ENCODE measurements around the gene CBFA2T2.
"Not testable (repeated sequence)": the region's sequence is repeated elsewhere in the genome, so short reads cannot be mapped to it uniquely, and the experiment has no call there.

Gene CBFA2T2

DNA sequence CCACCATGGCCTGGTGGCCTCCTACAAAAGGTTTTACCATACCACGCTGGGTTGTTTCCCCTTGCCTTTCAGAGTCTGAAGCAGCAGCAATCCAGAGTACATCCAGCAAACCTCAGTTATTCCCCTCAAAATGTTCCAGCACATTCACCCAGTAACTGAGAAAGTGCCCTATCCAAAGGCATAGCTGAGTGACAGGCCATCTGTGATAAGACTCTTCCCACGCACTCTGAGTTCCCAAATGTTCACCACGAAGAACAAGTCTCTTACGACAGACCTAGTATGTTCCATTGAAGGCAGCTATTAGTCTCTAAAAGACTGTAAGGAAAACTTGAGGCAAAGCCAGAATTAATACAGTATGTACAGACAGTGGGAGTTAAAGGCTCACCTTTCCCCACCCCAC, 140.6 kb downstream of the CBFA2T2 start:
- DNase-seq: no peak

DNA sequence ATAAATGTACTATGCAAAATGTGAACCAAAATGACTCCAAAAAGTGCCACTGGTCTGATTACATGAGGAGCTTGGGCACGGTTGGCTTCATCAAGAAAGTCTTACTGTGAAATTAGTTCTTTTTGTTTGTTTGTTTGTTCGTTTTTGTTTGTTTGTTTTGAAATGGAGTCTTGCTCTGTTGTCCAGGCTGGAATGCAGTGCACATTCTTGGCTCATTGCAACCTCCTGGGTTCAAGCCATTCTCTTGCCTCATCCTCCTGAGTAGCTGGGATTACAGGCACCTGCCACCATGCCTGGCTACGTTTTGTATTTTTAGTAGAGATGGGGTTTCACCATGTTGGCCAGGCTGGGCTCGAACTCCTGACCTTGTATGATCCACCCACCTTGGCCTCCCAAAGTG, 142.0 kb downstream of the CBFA2T2 start:
- not testable (repeated sequence) for DNase-seq

DNA sequence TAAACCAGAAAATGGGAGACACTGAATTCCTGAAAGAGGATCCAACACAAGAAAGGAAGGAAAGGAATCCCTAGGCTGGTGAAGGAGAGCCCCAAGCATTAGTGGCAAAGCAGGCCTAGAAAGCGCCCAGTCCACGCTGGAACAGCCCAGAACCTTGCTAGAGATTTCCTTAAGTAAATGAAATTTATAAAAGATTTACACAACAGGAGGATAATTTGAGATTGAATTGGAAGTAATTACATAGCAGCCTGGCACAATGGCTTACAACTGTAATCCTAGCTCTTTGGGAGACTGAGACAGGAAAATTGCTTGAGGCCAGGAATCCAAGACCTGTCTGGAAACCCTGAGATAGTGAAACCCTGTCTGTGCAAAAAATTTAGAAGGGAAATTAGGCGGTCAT, 145.4 kb downstream of the CBFA2T2 start:
- DNase-seq: no peak

DNA sequence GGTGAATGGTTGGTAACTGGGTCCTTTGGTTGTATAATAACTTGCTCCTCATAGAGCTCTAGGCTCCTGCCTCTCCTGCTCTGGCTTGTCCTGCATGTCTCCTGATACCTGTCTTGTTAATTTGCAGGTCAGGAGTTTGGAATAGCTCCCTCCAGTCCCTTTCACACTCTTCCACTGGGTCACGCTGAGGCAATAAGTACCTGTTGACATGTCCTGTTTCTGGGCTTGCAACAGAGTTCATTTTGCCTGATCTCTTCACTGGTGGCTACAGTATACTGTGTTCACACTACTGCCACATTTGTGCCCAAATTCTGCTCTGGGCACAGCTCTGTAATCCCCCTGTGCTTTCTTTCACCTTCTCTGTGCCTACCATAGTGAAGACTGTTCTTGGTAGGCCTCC, 146.9 kb downstream of the CBFA2T2 start:
- DNase-seq: no peak

DNA sequence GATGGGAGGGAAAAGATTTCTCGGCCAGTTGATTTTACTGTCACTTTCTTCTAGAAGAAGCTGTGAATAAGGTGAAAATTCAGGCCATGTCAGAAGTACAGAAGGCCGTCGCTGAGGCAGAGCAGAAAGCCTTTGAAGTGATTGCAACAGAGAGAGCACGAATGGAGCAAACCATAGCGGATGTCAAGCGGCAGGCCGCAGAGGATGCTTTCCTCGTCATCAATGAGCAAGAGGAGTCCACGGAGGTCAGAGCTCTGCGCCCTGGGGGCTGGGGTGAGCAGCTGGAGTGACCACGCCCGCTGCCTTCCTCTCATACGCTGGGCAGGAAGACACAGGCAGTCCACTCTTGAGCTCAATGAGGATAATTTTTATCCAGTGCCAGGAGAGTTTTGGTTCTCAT, 150.4 kb downstream of the CBFA2T2 start:
- no peak for DNase-seq

DNA sequence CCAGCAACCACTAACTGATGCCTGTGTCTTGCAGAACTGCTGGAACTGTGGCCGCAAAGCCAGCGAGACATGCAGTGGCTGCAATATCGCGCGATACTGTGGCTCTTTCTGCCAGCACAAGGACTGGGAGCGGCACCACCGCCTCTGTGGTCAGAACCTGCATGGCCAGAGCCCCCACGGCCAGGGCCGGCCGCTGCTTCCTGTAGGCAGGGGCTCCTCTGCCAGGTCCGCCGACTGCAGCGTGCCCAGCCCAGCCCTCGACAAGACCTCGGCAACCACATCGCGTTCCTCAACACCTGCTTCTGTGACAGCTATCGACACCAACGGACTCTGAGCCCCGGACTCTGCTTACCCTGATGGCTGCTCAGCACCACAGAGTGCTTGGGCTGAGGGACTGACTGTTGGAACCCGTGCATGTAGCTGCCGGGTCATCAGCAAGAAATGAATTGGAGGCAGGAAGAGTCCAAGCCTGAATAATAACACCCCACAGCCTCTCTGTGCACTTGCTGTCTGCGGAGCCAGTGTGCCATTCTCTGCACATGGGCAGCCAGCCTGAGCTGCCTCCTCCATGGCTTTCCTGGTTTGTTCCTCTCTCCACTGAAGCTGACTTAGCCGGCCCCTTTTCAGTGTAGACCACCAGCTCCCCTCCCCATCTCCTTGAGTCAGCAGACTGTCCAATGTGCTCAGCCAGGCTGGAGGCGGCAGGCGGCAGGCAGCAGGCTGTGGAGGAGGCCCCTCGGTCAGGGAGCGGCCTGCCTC, 154.6 kb downstream of the CBFA2T2 start:
- no peak for DNase-seq

DNA sequence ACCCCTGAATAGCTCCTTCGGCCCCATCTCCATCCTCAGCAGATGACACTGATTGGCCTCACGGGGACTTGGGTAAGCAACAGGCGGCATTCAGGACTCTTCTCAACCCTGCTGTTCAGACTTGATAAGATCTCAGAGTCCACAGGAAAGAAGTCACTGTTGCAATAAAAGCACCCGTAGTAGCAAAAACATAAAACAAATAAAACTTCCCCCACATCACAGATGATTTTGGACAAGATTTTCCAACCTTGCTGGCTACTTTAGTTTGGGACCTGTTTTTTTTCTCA, 155.1 kb downstream of the CBFA2T2 start:
- no peak for DNase-seq

DNA sequence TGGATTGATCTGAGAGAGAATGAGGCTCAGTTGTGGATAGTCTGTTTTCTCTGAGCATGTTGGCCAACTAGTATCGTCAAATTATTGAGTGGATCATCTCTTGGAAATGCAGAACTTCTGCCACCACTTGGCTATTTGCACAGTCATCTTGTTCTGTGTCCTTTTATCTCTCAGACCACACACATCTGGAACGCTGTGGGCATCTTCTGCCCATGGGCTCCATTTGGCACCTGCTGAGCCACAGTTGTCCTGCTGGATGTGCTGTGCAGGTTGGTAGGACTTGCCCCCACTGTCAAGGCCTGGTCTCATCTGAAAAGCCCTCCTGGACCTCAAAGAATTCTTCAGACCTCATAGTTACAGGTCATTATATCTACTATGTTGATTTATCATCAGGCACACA, 155.5 kb downstream of the CBFA2T2 start:
- DNase-seq: no peak

DNA sequence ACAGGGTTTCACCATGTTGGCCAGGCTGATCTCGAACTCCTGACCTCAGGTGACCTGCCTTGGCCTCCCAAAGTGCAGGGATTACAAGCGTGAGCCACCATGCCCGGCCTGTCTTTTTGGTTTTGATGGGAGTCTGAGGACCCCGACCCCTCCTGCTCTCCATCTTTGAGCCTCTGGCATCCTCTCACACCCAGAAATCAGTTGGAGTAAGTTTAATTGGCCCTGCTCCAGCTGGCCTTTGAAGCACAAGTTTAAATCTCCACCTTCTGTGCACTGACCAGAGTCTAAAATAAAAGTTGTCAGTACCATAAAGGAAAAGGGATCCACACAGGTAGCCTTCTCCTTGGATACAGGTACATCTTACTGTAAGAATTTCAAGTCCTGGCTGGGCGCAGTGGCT, 156.3 kb downstream of the CBFA2T2 start:
- no peak for DNase-seq

DNA sequence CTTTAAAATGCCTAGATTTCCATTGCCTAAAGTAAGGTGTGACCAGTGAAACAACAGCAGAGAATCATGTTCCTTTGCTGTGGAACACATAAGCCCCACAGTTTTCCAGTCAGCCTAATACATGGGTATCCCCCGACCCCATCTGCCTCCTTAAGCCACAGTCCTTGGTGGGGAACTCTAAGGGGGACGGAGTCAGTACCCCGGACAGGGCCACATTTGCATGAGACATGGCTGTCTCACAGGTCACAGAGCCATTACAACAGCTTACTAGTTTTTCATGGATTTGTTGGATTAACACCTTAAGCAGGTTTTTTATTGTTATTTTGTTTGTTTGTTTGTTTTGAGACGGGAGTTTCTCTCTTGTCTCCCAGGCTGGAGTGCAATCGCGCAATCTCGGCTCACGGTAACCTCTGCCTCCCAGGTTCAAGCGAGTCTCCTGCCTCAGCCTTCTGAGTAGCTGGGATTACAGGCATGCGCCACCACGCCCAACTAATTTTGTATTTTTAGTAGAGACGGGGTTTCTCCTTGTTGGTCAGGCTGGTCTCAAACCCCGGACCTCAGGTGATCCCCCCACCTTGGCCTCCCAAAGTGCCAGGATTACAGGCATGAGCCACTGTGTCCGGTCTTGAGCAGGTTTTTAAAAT, 157.2 kb downstream of the CBFA2T2 start:
- not testable (repeated sequence) for DNase-seq

DNA sequence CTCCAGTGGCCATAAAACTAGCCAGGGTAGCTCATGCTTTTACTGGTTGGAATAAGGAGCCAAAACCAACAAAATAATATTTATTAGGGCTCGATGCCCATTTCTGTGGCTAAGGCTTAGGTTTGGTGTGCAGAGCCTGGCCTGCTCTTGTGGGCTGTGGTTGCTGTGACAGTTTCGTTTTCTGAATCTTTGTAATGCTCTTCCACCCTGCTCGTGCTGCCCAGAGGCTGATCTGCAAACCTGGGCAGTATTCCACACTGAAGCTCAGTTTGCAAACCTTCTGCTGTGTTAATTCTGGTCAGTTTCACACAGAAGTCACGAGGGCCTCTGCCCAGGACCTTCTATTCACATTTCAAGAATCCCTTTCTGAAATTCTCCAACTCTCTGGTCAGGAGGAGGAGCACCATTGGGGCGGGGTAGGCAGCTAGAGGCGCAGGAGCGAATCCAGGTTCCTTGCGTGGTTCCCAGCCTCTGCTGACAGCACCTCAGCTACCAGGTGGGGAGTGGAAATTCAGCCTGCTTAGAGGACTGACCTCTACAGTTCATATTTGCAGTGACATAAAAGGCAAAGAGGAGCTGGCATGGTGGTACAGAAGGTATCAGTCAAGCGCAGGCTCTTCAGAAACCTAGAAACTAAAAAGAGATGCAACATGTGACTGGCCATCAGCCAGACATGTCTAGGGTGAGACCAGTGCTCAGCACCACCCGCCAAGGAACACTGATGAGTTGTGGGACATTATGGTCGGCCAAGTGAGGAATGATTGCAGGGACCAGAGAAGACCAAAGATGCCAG, 157.9 kb downstream of the CBFA2T2 start:
- no peak for DNase-seq

DNA sequence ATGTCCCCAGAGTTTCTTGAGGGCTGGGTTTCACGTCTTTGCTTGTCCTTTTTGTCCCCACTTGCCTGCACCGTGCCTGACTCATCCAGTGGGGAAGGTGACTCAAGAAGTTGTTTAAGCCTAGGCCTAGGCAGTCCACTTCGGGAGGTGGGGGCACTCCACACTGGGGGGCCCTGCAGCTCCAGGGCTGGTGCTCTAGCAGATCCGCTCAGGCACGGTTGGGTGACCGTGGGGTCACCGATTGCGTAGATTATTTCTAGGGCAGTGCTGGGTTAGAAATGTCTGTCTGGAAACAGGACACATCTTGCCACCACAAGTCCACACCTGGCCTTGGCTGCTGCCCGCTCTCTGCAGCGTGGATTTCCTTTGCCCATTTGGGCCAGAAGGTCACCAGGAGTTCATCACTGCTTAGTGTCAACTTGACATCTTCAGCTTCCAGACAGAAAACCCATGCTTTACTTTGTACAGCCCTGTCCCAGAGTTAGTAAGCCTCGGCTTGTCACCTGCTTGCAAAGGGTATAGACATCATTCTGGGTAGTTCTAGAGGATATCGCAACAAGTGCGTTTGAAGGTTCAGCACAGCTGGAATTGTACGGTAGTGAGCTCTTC, 158.6 kb downstream of the CBFA2T2 start:
- DNase-seq: no peak

DNA sequence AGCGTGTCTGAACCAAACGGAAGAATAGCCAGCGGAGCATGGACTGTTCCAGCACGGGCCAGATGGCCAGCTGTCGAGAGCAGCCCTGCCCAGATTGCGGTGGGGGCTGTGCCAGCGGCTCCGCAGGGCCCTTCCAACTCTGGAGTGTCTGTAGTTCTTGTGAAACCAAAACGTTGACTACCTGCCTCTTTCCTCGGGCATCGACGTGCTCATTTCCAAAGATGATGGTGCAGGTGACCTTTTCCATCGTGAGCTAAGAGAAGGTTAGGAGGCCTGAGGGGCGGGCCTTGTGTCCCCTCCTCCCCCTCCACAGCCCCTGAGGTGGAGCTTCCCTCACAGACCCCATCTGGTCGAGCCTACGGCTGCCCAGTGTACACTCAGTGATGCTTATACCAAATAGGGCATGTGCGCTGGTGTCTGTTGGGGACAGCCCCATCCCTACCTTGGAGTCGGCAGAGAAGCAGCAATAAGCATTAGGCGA, 159.3 kb downstream of the CBFA2T2 start:
- DNase-seq: peak; percentile 89

DNA sequence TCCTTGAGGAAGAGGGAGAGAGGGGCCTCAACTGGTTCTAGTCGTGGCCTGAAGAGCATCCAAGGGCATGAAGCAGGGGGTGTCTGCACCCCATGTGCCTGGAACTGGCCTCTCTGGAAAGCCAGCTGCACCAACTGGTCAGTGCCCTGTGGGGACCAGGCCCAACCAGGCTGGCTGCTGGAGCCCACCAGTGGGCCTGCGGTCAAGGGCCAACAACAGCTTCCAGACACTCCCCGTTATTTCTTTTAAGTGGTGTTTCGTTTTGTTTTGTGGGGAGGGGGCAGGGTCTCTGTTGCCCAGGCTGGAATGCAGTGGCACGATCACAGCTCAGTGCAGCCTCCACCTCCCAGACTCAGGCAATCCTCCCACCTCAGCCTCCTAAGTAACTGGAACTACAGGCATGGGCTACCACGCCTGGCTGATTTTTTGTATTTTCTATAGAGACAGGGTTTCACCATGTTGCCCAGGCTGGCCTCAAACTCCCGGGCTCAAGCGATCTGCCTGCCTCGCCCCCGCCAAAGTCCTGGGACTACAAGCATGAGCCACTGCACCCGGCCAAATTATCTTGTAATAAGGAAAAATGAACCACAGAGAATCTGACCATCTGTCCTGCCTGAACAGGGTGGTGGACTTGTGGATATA, 160.3 kb downstream of the CBFA2T2 start:
- no peak for DNase-seq

DNA sequence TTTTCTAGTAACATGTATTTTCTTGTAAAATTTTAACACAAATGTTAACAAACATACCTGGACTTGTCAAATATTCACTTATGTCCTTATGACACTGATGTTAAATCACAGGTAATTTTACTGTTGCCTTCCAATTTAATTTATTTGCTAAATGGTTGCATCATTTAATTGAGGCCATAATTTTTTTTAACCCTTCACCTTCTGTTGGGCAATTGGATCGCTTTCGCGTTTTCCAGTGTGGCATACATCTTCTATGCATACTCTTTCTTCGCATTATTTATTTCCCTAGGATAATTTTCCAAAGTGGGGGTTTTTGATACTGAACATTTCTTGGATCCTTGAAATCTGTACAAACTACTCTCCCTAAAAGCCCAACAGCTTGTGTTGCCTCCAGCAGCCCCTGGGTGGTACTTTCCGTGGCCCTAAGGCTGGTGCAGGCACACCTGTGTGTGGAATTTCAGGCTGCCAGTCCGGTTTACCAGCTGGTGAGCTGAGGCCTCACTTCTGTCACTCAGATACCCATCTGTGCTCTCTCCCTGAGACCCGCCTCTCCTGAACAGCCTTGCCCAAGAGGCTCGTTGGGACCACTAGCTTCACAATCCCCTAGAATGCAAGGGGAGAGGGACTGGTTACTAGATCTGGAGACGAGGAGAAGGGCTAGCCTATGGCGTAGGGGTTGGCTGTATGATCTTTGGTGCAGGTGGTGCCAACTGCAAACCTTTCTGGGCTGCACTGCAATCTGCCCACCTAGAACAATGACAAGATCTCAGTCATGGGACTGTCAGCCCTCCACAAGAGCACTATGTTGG, 161.1 kb downstream of the CBFA2T2 start:
- DNase-seq: peak; percentile 93

DNA sequence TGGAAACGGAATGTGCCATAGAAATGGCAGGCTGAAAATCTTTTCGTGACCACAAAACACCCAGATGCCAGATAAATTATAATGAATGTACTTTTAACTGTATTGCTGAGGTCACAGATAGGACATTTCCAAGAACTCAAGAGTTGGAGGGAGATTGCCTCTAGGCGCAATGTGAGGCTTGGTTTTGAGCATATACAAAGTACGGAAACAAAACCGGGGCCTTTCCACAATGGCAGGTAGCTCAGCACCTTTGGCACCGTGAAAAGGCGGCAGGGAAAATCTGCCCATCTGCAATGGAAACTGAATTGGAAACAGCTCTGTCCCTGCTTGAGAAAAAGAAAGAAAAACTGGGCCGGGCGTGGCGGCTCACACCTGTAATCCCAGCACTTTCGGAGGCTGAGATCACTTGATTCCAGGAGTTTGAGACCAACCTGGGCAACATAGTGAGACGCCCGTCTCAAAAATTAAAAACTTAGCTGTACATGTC, 161.7 kb downstream of the CBFA2T2 start:
- DNase-seq: no peak

DNA sequence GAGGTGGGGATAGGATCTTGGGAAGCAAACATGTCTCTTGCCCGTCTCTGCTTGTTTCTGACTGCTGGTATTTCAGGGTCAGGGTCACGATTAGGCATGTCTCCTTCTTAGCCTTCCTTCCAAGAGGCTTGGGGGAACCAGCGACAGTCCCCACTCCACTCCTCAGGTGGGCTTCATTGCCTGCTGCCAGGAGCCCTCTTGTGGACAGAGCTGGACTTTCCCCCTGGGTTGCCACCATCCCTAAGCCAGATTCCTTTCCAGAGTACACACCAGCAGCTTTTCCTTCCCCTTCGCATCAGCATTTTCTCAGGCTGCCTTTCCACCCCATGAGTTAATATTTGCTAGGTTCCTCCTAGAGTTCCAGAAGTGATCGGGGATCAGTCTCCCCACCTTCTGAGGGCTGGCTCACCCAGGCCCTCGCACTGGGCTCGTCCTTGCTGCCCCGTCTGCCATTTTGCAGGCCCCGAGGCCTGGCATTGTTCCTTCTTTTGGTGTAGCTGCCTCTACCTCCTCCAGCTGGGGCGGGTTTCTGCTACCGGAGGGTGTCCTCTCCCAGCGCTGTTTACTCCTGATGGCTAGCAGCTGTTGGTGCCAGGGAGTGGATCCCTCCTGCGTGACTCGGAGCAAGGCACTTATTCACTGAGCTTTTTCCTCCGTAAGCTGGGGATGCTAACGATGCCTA, 163.5 kb downstream of the CBFA2T2 start:
- peak; percentile 37 for DNase-seq

DNA sequence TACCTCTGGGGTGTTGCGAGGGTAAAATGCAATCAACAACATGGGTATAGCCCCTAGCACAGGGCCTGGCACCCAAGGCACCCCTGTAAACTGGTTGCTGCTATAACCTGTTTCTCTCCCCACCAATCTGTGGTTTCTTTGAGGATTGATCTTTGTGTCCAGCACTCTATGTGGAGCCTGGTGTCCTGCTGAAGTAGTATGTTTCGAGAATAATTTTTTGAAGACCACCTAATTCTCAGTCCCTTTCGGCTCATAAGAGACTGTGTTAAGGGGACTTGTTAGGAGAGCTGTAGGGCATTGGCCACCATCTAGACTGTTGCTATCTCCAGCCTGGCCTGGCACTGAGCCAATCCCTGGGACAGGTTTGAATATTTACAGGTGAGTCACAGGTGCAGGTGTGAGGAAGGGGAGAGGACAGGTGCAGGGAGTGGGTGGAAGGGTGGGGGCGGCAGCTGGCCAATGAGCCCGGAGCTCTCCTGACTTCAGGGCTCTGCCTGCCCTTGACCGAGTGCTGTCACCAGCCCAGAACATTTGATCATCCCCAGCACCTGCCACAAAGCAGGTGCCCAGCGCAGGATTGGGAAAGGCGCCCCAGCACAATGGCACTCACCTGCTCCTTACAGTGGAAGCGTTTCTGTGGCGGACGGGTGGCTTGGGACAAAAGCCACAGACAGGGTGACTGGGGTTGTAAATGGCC, 164.2 kb downstream of the CBFA2T2 start:
- no peak for DNase-seq

DNA sequence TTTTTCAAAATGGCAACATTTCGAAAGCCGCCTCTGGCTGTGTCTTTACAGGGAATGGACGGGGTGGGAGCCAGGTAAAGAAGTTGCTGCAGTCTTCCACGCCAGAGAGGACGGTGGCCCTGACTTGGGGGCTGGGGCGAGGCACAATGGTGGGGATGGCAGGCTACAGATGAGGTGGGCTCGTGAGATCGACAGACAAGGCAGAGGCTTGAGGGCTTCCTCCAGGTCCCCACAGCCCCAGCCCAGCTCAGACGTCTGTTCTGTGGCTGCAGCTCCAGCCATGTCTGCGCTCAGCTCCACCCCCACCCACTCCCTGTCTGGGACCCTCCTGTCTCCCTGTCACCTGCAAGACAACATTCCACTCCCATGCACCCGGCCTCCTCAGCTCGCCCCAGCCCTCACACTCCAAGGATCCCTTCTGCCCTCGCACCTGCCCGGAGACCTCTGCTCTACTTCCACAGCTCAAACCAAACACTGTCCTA, 164.8 kb downstream of the CBFA2T2 start:
- no peak for DNase-seq

DNA sequence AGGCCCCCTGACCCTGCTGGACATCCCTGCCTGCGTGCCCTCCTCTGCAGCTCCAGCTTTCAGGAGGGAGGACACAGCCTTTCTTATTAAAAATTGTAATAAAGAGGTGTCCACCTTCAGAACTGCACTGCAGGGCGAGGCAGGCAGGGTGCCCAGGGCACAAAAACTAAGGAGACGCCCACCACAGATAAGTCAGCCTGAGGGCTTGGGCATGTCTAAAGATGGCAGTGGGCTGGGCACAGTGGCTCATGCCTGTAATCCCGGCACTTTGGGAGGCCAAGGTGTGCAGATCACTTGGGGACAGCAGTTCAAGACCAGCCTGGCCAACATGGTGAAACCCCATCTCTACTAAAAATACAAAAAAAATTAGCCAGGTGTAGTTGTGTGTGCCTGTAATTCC, 165.3 kb downstream of the CBFA2T2 start:
- DNase-seq: no peak

All from NCI-H524 treated with DMSO at 0.1 percent for 48 hours (cell line).